ENCODE data around the gene CDCA8.

Gene CDCA8

DNA sequence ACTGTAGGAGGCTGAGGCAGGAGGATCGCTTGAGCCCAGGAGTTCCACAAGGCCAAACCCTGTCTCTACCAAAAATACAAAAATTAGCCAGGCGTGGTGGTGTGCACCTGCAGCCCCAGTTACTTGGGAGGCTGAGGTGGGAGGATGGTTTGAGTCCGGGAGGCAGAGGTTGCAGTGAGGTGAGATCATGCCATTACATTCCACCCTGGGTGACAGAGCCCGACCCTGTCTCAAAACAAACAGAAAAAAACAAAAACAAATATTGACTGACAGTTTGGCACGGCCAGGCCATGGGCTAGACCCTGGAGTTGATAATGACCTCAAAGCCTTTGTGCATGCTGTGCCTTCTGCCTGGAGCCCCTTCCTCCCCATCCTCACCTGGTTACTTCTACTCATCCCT is 38.4 kb upstream of the CDCA8 start:
- TF ChIP-seq, protein P1, sequence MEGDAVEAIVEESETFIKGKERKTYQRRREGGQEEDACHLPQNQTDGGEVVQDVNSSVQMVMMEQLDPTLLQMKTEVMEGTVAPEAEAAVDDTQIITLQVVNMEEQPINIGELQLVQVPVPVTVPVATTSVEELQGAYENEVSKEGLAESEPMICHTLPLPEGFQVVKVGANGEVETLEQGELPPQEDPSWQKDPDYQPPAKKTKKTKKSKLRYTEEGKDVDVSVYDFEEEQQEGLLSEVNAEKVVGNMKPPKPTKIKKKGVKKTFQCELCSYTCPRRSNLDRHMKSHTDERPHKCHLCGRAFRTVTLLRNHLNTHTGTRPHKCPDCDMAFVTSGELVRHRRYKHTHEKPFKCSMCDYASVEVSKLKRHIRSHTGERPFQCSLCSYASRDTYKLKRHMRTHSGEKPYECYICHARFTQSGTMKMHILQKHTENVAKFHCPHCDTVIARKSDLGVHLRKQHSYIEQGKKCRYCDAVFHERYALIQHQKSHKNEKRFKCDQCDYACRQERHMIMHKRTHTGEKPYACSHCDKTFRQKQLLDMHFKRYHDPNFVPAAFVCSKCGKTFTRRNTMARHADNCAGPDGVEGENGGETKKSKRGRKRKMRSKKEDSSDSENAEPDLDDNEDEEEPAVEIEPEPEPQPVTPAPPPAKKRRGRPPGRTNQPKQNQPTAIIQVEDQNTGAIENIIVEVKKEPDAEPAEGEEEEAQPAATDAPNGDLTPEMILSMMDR (IDR thresholded peaks at IDR 0.05; ENCODE audit: borderline replicate concordance, control extremely low read depth, extremely low read depth, insufficient read depth, missing control alignments): no peak
- in situ Hi-C loops (cut with MboI; ENCODE audit: low sequenced_read_pairs, unreplicated experiment): no loop called here
- DNase-seq (ENCODE audit: low spot score): no peak

DNA sequence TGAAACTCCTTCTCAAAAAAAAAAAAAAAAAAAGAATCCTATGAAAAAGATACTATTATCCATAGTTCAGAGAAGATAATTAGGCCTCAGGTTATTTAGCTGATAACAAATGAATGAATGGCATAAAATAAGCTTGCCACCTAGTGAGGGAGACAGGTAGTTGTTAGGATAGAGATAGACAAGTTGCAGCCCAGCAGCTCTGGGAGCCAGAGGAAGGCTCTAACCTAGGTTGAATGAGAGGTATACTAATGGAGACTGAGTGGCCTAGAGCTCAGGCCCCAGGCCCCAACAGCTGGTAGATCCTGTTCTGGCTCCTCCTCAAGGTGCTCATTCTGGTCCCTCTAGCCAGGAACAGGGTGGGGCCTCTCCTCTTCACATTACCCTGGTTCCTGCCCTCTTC is 37.0 kb upstream of the CDCA8 start:
- in situ Hi-C loops (cut with MboI; ENCODE audit: low sequenced_read_pairs, unreplicated experiment): no loop called here
- TF ChIP-seq, protein P1 (IDR thresholded peaks at IDR 0.05; ENCODE audit: borderline replicate concordance, control extremely low read depth, extremely low read depth, insufficient read depth, missing control alignments): no peak

DNA sequence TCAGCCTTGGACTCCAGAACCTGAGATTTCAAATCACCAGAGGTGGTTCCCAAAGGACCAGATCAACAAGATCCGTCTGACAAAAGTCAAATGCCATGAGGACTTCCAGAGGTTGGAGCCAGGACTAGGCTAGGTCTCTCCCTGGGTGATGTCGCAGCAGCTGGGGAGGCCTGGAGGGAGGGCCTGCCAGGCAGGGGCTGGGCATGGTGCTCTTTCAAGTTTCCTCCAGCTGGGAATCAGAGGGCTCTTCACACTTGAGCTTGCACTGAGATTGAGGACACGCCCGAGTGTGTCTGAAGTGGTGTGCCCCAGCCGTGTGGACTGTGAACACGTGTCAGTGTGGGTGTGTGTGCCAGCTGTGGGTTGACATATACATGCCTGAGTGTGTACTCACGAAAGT is 36.3 kb upstream of the CDCA8 start:
- in situ Hi-C loops (cut with MboI; ENCODE audit: low sequenced_read_pairs, unreplicated experiment): no loop called here
- no peak for DNase-seq (ENCODE audit: low spot score)
- TF ChIP-seq, protein P1 (IDR thresholded peaks at IDR 0.05; ENCODE audit: borderline replicate concordance, control extremely low read depth, extremely low read depth, insufficient read depth, missing control alignments): no peak

More for the DNA sequence above, 37.0 kb upstream of the CDCA8 start:
- DNase-seq (ENCODE audit: low spot score): no peak

DNA sequence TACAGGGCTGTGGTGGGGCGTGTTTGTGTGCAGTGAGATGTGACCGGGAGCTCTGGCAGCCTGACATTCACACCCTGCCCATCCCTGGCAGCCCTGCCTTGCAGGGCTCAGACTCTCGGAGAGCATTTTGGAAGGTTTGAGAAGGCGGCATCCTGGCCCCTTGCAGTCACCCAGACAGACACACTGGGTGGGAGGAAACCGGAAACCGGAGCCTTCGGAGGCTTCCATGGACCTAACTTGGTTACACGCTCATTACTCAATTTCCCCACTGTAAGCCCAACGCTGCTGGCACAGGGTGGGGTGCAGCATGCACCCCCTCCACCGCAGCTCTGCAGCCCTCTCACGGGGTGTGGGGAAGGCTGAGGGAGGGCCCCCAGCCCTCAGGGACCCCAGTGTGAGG is 35.4 kb upstream of the CDCA8 start:
- in situ Hi-C loops (cut with MboI; ENCODE audit: low sequenced_read_pairs, unreplicated experiment): no loop called here
- DNase-seq (ENCODE audit: low spot score): no peak
- TF ChIP-seq, protein P1 (IDR thresholded peaks at IDR 0.05; ENCODE audit: borderline replicate concordance, control extremely low read depth, extremely low read depth, insufficient read depth, missing control alignments): no peak

DNA sequence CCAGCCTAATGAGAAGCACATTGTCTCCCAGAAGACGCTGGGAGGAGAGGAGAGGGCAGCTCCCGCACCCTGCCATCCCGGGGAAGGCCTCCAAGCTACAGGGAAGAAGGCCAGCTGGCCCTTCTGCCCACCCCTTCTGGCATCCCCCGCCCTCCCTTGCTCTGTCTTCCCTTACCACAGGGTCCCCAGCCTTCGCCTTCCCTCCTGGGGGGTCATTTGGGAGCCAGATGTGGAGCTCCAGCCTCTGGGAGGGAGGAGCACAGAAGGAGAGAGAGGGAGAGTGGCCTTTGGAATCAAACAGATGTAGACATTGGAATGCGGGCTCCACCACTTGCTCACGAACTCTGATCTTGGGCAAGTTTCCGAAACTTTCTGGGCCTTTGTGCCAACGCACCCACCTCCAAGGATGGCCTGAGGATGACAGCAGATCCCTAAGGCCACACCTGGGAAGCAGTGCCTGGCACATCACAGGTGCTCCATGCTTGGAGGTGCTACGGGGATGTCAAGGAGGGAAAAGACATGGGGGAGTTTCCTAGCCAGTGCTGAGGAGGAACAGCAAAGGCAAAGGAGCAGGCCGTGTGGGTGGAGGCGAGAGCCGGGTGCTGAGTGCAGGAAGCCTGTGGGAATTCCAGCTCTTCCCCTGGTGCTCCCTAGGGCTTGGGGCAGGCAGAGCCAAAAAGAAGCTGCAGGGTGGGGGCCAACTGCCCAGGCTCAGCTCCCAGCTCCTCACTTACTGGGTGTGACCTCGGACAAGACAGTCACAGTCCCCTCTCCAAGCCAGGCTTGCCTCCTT is 34.5 kb upstream of the CDCA8 start:
- TF ChIP-seq, protein P1 (IDR thresholded peaks at IDR 0.05; ENCODE audit: borderline replicate concordance, control extremely low read depth, extremely low read depth, insufficient read depth, missing control alignments): no peak
- in situ Hi-C loops (cut with MboI; ENCODE audit: low sequenced_read_pairs, unreplicated experiment): no loop called here
- no peak for DNase-seq (ENCODE audit: low spot score)

DNA sequence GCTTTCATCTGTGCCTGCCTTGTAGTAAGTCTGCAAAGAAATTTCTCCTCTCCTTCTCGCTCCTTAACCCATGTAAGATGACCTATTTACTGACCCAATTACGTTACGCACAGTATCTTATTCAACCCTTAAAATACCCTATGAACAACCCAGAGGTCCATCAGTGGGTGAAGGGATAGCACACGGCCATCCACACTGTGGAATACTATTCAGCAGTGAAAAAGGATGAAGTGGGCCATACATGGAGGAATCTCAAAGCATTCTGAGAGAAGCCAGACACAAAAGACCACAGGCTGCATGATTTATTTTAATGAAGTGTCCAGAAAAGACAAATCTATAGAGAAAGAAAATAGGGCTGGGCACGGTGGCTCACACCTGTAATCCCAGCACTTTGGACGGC is 33.8 kb upstream of the CDCA8 start:
- TF ChIP-seq, protein P1 (IDR thresholded peaks at IDR 0.05; ENCODE audit: borderline replicate concordance, control extremely low read depth, extremely low read depth, insufficient read depth, missing control alignments): no peak
- in situ Hi-C loops (cut with MboI; ENCODE audit: low sequenced_read_pairs, unreplicated experiment): no loop called here
- DNase-seq (ENCODE audit: low spot score): no peak

Measured in GM13976 (cell line).